RWPE1 (cell line): ENCODE data around the gene BST1.

Experiments used
- CTCF ChIA-PET: fragments of 350-600 bp; sonication (Branson Sonifier 250); formaldehyde crosslinking; extraction: SDS; loops from one replicate; lab custom pipeline; 2021; lab: Yijun Ruan, JAX
- POLR2A ChIA-PET: fragments of 400-600 bp; formaldehyde crosslinking; extraction: SDS; loops from one replicate; lab custom pipeline; 2020; ENCODE audit warnings: antibody characterized with exemption; ENCODE audit not compliant: low non-redundant PET; lab: Yijun Ruan, JAX
- DNase-seq: peaks from one replicate; pipeline ENCODE4 v3.0.0; 2012; ENCODE audit warnings: low spot score
- H3K27ac ChIP-seq: fragments of 450-650 bp; 2 replicates; pipeline ENCODE4 v1.5.1; 2017
- CTCF ChIP-seq: fragments of 450-650 bp; conservative IDR thresholded peaks from 2 replicates; pipeline ENCODE4 v1.5.1; 2017; ENCODE audit warnings: low read depth, mild to moderate bottlenecking

The BST1 gene

GRCh38 chr4:15717657-15718416, 15.0 kb downstream of the BST1 start:
- CTCF ChIA-PET: no interaction called here

GRCh38 chr4:15718465-15718864, 15.6 kb downstream of the BST1 start:
- ChIA-PET POLR2A (no interaction called here), CTCF (no interaction called here)
- no peak overlapping the region for H3K27ac ChIP-seq
- no peak for DNase-seq
- no peak for TF ChIP-seq CTCF

More at GRCh38 chr4:15717657-15718416, 15.0 kb downstream of the BST1 start:
- H3K27ac ChIP-seq: no peak overlapping the region
- DNase-seq: no peak
- POLR2A ChIA-PET: no interaction called here
- TF ChIP-seq CTCF: no peak

GRCh38 chr4:15718959-15719358, 16.1 kb downstream of the BST1 start:
- H3K27ac ChIP-seq: no peak overlapping the region
- ChIA-PET POLR2A (no interaction called here), CTCF (no interaction called here)
- no peak for TF ChIP-seq CTCF
- DNase-seq: no peak

- TF ChIP-seq CTCF: no peak
- no peak overlapping the region for H3K27ac ChIP-seq
- no peak for DNase-seq
- ChIA-PET POLR2A (no interaction called here), CTCF (no interaction called here)
These were observed 16.6 kb downstream of the BST1 start for GRCh38 chr4:15719506-15719905.

GRCh38 chr4:15720851-15721250, 18.0 kb downstream of the BST1 start:
- no peak for DNase-seq
- POLR2A ChIA-PET: no interaction called here
- no peak for TF ChIP-seq CTCF
- CTCF ChIA-PET: no interaction called here
- H3K27ac ChIP-seq: no peak overlapping the region

GRCh38 chr4:15725608-15726007, 22.7 kb downstream of the BST1 start:
- no peak for DNase-seq
- POLR2A ChIA-PET: no interaction called here
- TF ChIP-seq CTCF: no peak
- CTCF ChIA-PET: no interaction called here
- H3K27ac ChIP-seq: no peak overlapping the region
